D721Med (cell line): Measurements from ENCODE around the gene ANXA4.
"Not testable (repeated sequence)": the region's sequence is repeated elsewhere in the genome, so short reads cannot be mapped to it uniquely, and the experiment has no call there.

Experiments used
- DNase-seq: peaks from one replicate; pipeline ENCODE4 v3.0.0; 2011; ENCODE audit warnings: low spot score; ENCODE audit not compliant: insufficient read length
- FAIRE-seq: peaks from 2 replicates; lab custom pipeline; 2011; peaks lifted over from hg19 to GRCh38; lab: Jason Lieb, UNC
- CTCF ChIP-seq: IDR thresholded peaks from 2 replicates; pipeline ENCODE4 v1.5.1; 2012; ENCODE audit warnings: mild to moderate bottlenecking, control low read depth; ENCODE audit not compliant: insufficient read depth; ENCODE audit errors: missing control alignments

Gene ANXA4

GRCh38 chr2:69754633-69755032, 12.7 kb downstream of the ANXA4 start:
- TF ChIP-seq CTCF: no peak
- FAIRE-seq (no peak), DNase-seq (no peak)

GRCh38 chr2:69755862-69756467, 14.0 kb downstream of the ANXA4 start:
- DNase-seq (no peak), FAIRE-seq (no peak)
- TF ChIP-seq CTCF: no peak

- FAIRE-seq: no peak
- no peak for TF ChIP-seq CTCF
- no peak for DNase-seq
These were observed 20.1 kb downstream of the ANXA4 start for GRCh38 chr2:69762025-69762424.

- TF ChIP-seq CTCF: no peak
- DNase-seq: no peak
- no peak for FAIRE-seq
These were observed 20.9 kb downstream of the ANXA4 start for GRCh38 chr2:69762513-69763494.

- not testable (repeated sequence) for DNase-seq, FAIRE-seq
These were observed 21.9 kb downstream of the ANXA4 start for GRCh38 chr2:69763831-69764230.

- FAIRE-seq (no peak), DNase-seq (no peak)
- TF ChIP-seq CTCF: no peak
These were observed 22.6 kb downstream of the ANXA4 start for GRCh38 chr2:69764286-69765095.

GRCh38 chr2:69765096-69765380, 23.1 kb downstream of the ANXA4 start:
- DNase-seq: no peak
- no peak for TF ChIP-seq CTCF
- no peak for FAIRE-seq
